Measurements from ENCODE around the gene MYO7B. TPM values are rescaled to one million over a fixed set of nuclear protein-coding genes. Genes with fewer than 3 reads are reported as not detected.

The MYO7B gene
- total and polyA plus RNA-seq, 10 donors = 32.3 to 165 (median 52.9) TPM

- DNase-seq = no peak
- Histone ChIP-seq H3K27me3 (replicated peaks in 1 of 7) (no peaks in the 10 kb centered on the region), H3K4me1 (peaks cover 26 to 96% (median 73%) of the 10 kb centered on the region in 6 donors), H3K36me3 (peaks cover 0 to 50% (median 0%) of the 10 kb centered on the region in 6 donors), H3K4me3 (no peak overlapping the region), H3K9me3 (no peaks in the 10 kb centered on the region), H3K27ac (peak overlapping the region in 5 of 8 donors; percentile 5 to 87 (median 70))
- TF ChIP-seq POLR2AphosphoS5 (IDR thresholded peaks at IDR 0.05) = peak in 2 of 3 donors; percentile 14 to 50
- no peak for TF ChIP-seq POLR2A (IDR thresholded peaks at IDR 0.05)
- TF ChIP-seq CTCF (IDR thresholded peaks at IDR 0.05 in 8 of 11, conservative IDR thresholded peaks at IDR 0.05 in 3 of 11) = no peak
- 76 to 83% (median 77%) methylated on average over 25 to 28 of the region's 28 CpGs for WGBS, 5 donors
- intact Hi-C loops (cut with DNase I; ENCODE audit: low total_unique reads) = no loop called here
Observed at GRCh38 chr2:127650785-127651380, 115.4 kb downstream of the MYO7B start.

- Histone ChIP-seq H3K27me3 (replicated peaks in 1 of 7) (no peaks in the 10 kb centered on the region), H3K4me1 (peaks cover 21 to 95% (median 71%) of the 10 kb centered on the region in 6 donors), H3K9me3 (no peaks in the 10 kb centered on the region), H3K27ac (peak overlapping the region in 4 of 8 donors; percentile 5 to 87 (median 54)), H3K36me3 (peaks cover 0 to 51% (median 0%) of the 10 kb centered on the region in 6 donors), H3K4me3 (no peak overlapping the region)
- peak; percentile 77 for DNase-seq
- TF ChIP-seq CTCF (IDR thresholded peaks at IDR 0.05 in 8 of 11, conservative IDR thresholded peaks at IDR 0.05 in 3 of 11) = no peak
- peak in 2 of 3 donors; percentile 3 to 35 for TF ChIP-seq POLR2AphosphoS5 (IDR thresholded peaks at IDR 0.05)
- TF ChIP-seq POLR2A (IDR thresholded peaks at IDR 0.05) = no peak
- 91 to 94% (median 93%) methylated on average over 28 to 29 of the region's 29 CpGs for WGBS, 5 donors
- intact Hi-C loops (cut with DNase I; ENCODE audit: low total_unique reads) = no loop called here
Observed at GRCh38 chr2:127651381-127651809, 115.9 kb downstream of the MYO7B start.

GRCh38 chr2:127651971-127652550, 116.6 kb downstream of the MYO7B start:
- TF ChIP-seq CTCF (IDR thresholded peaks at IDR 0.05 in 8 of 11, conservative IDR thresholded peaks at IDR 0.05 in 3 of 11) (no peak), POLR2AphosphoS5 (IDR thresholded peaks at IDR 0.05) (peak in 2 of 3 donors; percentile 21 to 39)
- Histone ChIP-seq H3K9me3 (no peaks in the 10 kb centered on the region), H3K4me1 (peaks cover 20 to 95% (median 71%) of the 10 kb centered on the region in 6 donors), H3K36me3 (peaks cover 0 to 54% (median 0%) of the 10 kb centered on the region in 6 donors), H3K4me3 (no peak overlapping the region), H3K27ac (peak overlapping the region in 6 of 8 donors; percentile 0 to 87 (median 44)), H3K27me3 (replicated peaks in 1 of 7) (no peaks in the 10 kb centered on the region)
- intact Hi-C loops (cut with DNase I; ENCODE audit: low total_unique reads) = no loop called here
- WGBS, 5 donors = 66 to 79% (median 71%) methylated on average over 13 to 14 of the region's 14 CpGs
- peak; percentile 76 for DNase-seq

- DNase-seq = peak; percentile 76
- H3K27me3 ChIP-seq (replicated peaks in 1 of 7) = no peaks in the 10 kb centered on the region
- H3K36me3 ChIP-seq = peaks cover 0 to 62% (median 0%) of the 10 kb centered on the region in 6 donors
- intact Hi-C loops (cut with DNase I; ENCODE audit: low total_unique reads) = no loop called here
- H3K27ac ChIP-seq = peak overlapping the region in 6 of 8 donors; percentile 0 to 87 (median 44)
- H3K4me1 ChIP-seq = peaks cover 18 to 95% (median 71%) of the 10 kb centered on the region in 6 donors
- 70 to 81% (median 75%) methylated on average over 25 of the region's 25 CpGs for WGBS, 5 donors
- H3K9me3 ChIP-seq = no peaks in the 10 kb centered on the region
- no peak for TF ChIP-seq POLR2A (IDR thresholded peaks at IDR 0.05)
- TF ChIP-seq CTCF (IDR thresholded peaks at IDR 0.05 in 8 of 11, conservative IDR thresholded peaks at IDR 0.05 in 3 of 11) = no peak
- peak in 2 of 3 donors; percentile 46 to 56 for TF ChIP-seq POLR2AphosphoS5 (IDR thresholded peaks at IDR 0.05)
- no peak overlapping the region for H3K4me3 ChIP-seq
Observed at GRCh38 chr2:127652786-127653357, 117.4 kb downstream of the MYO7B start.
